Suprapubic skin (tissue), 4 donors: ENCODE results near the gene TGM1. TPM values are rescaled to one million over a fixed set of nuclear protein-coding genes. Genes with fewer than 3 reads are reported as not detected.
A peak's percentile ranks its signal among the peaks of the same experiment; 100 is the strongest.
"Not testable (repeated sequence)": the region's sequence is repeated elsewhere in the genome, so short reads cannot be mapped to it uniquely, and the experiment has no call there.

Experiments used
- DNase-seq, 2 donors: peaks; one replicate each; pipeline ENCODE4 v3.0.0-alpha.2; 2019; ENCODE audit warnings: low spot score in 2 of 2
- H3K27ac ChIP-seq: fragments of 200-600 bp; sonication (generic); one replicate; pipeline ENCODE4 v1.5.1; 2019
- H3K27me3 ChIP-seq: fragments of 200-600 bp; sonication (generic); one replicate; pipeline ENCODE4 v1.5.1; 2019
- H3K36me3 ChIP-seq: fragments of 200-600 bp; sonication (generic); one replicate; pipeline ENCODE4 v1.5.1; 2019
- H3K4me1 ChIP-seq: fragments of 200-600 bp; sonication (generic); one replicate; pipeline ENCODE4 v1.5.1; 2019
- H3K4me3 ChIP-seq: fragments of 200-600 bp; sonication (generic); one replicate; pipeline ENCODE4 v1.5.1; 2019; ENCODE audit warnings: mild to moderate bottlenecking
- H3K9me3 ChIP-seq: fragments of 200-600 bp; sonication (generic); one replicate; pipeline ENCODE4 v1.5.1; 2019
- CTCF ChIP-seq, 2 donors: fragments of 200-600 bp in 1 of 2; fragments of 450-650 bp in 1 of 2; sonication (generic) in 1 of 2; IDR thresholded peaks; one replicate each; pipeline ENCODE4 v1.5.1; 2016 to 2019; ENCODE audit warnings: antibody characterized with exemption in 2 of 2, mild to moderate bottlenecking in 1 of 2, moderate library complexity in 1 of 2
- EP300 ChIP-seq: sonication (generic); formaldehyde crosslinking; IDR thresholded peaks from one replicate; pipeline ENCODE4 v1.6.1; 2017; ENCODE audit warnings: antibody characterized with exemption
- POLR2A ChIP-seq, 2 donors: fragments of 450-650 bp; IDR thresholded peaks; one replicate each; pipeline ENCODE4 v1.6.1; 2017; ENCODE audit warnings: antibody characterized with exemption in 2 of 2, mild to moderate bottlenecking in 2 of 2, moderate library complexity in 2 of 2
- POLR2AphosphoS5 ChIP-seq, 3 donors: sonication (generic); formaldehyde crosslinking; IDR thresholded peaks; one replicate each; pipeline ENCODE4 v1.6.1; 2017; ENCODE audit warnings: antibody characterized with exemption in 3 of 3
- WGBS: methylation state at CpG from one replicate; pipeline ENCODE4 v1.1.5; 2018; 5-methylcytosine and 5-hydroxymethylcytosine counted together
- total RNA-seq, 4 donors: library from RNA; depleted of rRNA; stranded (reverse); fragments of >200 nt; gene quantifications; one replicate each; pipeline ENCODE4 v1.1.0, GENCODE V29; 2016

Gene TGM1
- total RNA-seq, 4 donors from 2014 or later: 127 to 144 (median 130) TPM

GRCh38 chr14:24207104-24207551 is 55.8 kb downstream of the TGM1 start:
- H3K27ac ChIP-seq: no peak overlapping the region
- peaks cover 88% of the 10 kb centered on the region for H3K36me3 ChIP-seq
- peaks cover 4% of the 10 kb centered on the region for H3K4me1 ChIP-seq
- no peak for DNase-seq
- no peaks in the 10 kb centered on the region for H3K27me3 ChIP-seq
- no peak overlapping the region for H3K4me3 ChIP-seq
- 98% methylated on average over 5 of the region's 5 CpGs for whole genome bisulfite sequencing
- H3K9me3 ChIP-seq: no peaks in the 10 kb centered on the region
- TF ChIP-seq POLR2AphosphoS5 (IDR thresholded peaks at IDR 0.05): no peak
- no peak for TF ChIP-seq CTCF (IDR thresholded peaks at IDR 0.05)
- TF ChIP-seq EP300: no peak
- TF ChIP-seq POLR2A (IDR thresholded peaks at IDR 0.05): no peak

- 97% methylated on average over 11 of the region's 11 CpGs for WGBS
- H3K36me3 ChIP-seq: peaks cover 93% of the 10 kb centered on the region
These were observed 56.5 kb downstream of the TGM1 start for GRCh38 chr14:24206260-24207103.

GRCh38 chr14:24204163-24205146 is 58.5 kb downstream of the TGM1 start:
- H3K27ac ChIP-seq: no peak overlapping the region
- H3K36me3 ChIP-seq: peaks cover 77% of the 10 kb centered on the region
- H3K27me3 ChIP-seq: no peaks in the 10 kb centered on the region
- WGBS: 87% methylated on average over 7 of the region's 7 CpGs
- H3K9me3 ChIP-seq: no peaks in the 10 kb centered on the region
- no peak for TF ChIP-seq EP300
- no peak for TF ChIP-seq POLR2A (IDR thresholded peaks at IDR 0.05)
- no peak for TF ChIP-seq CTCF (IDR thresholded peaks at IDR 0.05)
- TF ChIP-seq POLR2AphosphoS5 (IDR thresholded peaks at IDR 0.05): no peak
- H3K4me1 ChIP-seq: no peaks in the 10 kb centered on the region
- no peak for DNase-seq
- no peak overlapping the region for H3K4me3 ChIP-seq

More at GRCh38 chr14:24206260-24207103, 56.5 kb downstream of the TGM1 start:
- DNase-seq: no peak
- no peak overlapping the region for H3K27ac ChIP-seq
- H3K4me3 ChIP-seq: no peak overlapping the region
- H3K27me3 ChIP-seq: no peaks in the 10 kb centered on the region
- H3K4me1 ChIP-seq: no peaks in the 10 kb centered on the region
- TF ChIP-seq POLR2AphosphoS5 (IDR thresholded peaks at IDR 0.05) (no peak), CTCF (IDR thresholded peaks at IDR 0.05) (no peak), POLR2A (IDR thresholded peaks at IDR 0.05) (no peak), EP300 (no peak)
- H3K9me3 ChIP-seq: no peaks in the 10 kb centered on the region

- H3K27ac ChIP-seq: not testable (repeated sequence)
- WGBS: 92% methylated on average over 16 of the region's 16 CpGs
- peak in 1 of 2 donors; percentile 48 for DNase-seq
These were observed 59.6 kb downstream of the TGM1 start for GRCh38 chr14:24203249-24203886.

GRCh38 chr14:24202538-24202937 is 60.4 kb downstream of the TGM1 start:
- WGBS: 86% methylated on average over 8 of the region's 8 CpGs
- H3K27ac ChIP-seq, DNase-seq, H3K4me1 ChIP-seq, H3K4me3 ChIP-seq, H3K27me3 ChIP-seq, H3K9me3 ChIP-seq: not testable (repeated sequence)
- peaks cover 58% of the 10 kb centered on the region for H3K36me3 ChIP-seq

More at GRCh38 chr14:24203249-24203886, 59.6 kb downstream of the TGM1 start:
- not testable (repeated sequence) for H3K4me1 ChIP-seq, H3K4me3 ChIP-seq, H3K9me3 ChIP-seq, H3K27me3 ChIP-seq
- peaks cover 67% of the 10 kb centered on the region for H3K36me3 ChIP-seq

Other genes with a start within 250 kb of the TGM1 start
- 10 to 100 TPM in 1 of 4 donors, 1 to 10 TPM in 3; 5.9 to 11.2 (median 7.7) TPM for gene CARMIL3, start 211.2 kb downstream of the TGM1 start, total RNA-seq
- not detected for gene CPNE6, start 191.6 kb downstream of the TGM1 start, total RNA-seq
- gene PCK2, start 168.9 kb downstream of the TGM1 start, total RNA-seq: 10 to 100 TPM in 3 of 4 donors, 1 to 10 TPM in 1; 9.2 to 25.1 (median 14.4) TPM
- 10 to 100 TPM; 64.2 to 71.7 (median 68.3) TPM for gene DCAF11, start 148.4 kb downstream of the TGM1 start, total RNA-seq
- gene NRL, start 148.2 kb downstream of the TGM1 start, total RNA-seq: 1 to 10 TPM; 2.2 to 2.9 (median 2.3) TPM
- gene FITM1, start 132.5 kb downstream of the TGM1 start, total RNA-seq: 1 to 10 TPM in 3 of 4 donors, not detected in 1; 1.7 to 3.4 (median 2.3) TPM
- gene PSME1, start 127.0 kb downstream of the TGM1 start, total RNA-seq: 100 to 1,000 TPM in 2 of 4 donors, 10 to 100 TPM in 2; 72.3 to 113 (median 91.1) TPM
- gene EMC9, start 121.6 kb downstream of the TGM1 start, total RNA-seq: 10 to 100 TPM; 10.9 to 22.0 (median 14.1) TPM
- gene PSME2, start 116.6 kb downstream of the TGM1 start, total RNA-seq: 10 to 100 TPM; 39.3 to 75.2 (median 47.0) TPM
- 10 to 100 TPM; 62.3 to 97.2 (median 70.6) TPM for gene RNF31, start 115.7 kb downstream of the TGM1 start, total RNA-seq
- gene IRF9, start 101.9 kb downstream of the TGM1 start, total RNA-seq: 10 to 100 TPM; 31.1 to 45.2 (median 37.5) TPM
- 10 to 100 TPM in 2 of 4 donors, 1 to 10 TPM in 2; 2.5 to 17.2 (median 10.2) TPM for gene REC8, start 91.1 kb downstream of the TGM1 start, total RNA-seq
- gene IPO4, start 74.4 kb downstream of the TGM1 start, total RNA-seq: 10 to 100 TPM; 43.0 to 90.5 (median 58.0) TPM
- gene TM9SF1, start 67.7 kb downstream of the TGM1 start, total RNA-seq: 10 to 100 TPM; 38.1 to 58.3 (median 53.4) TPM
- gene TSSK4, start 57.5 kb downstream of the TGM1 start, total RNA-seq: not detected
- 10 to 100 TPM; 47.2 to 86.3 (median 63.6) TPM for gene CHMP4A, start 49.7 kb downstream of the TGM1 start, total RNA-seq
- gene MDP1, start 47.1 kb downstream of the TGM1 start, total RNA-seq: 10 to 100 TPM; 10.9 to 18.2 (median 11.5) TPM
- gene NEDD8, start 30.8 kb downstream of the TGM1 start, total RNA-seq: 100 to 1,000 TPM in 3 of 4 donors, 10 to 100 TPM in 1; 54.7 to 137 (median 104) TPM
- 10 to 100 TPM; 25.4 to 49.7 (median 47.8) TPM for gene GMPR2, start 30.2 kb downstream of the TGM1 start, total RNA-seq
- gene TINF2, start 20.6 kb downstream of the TGM1 start, total RNA-seq: 10 to 100 TPM; 43.0 to 61.0 (median 54.3) TPM
- gene RABGGTA, start 8.4 kb upstream of the TGM1 start, total RNA-seq: 10 to 100 TPM; 50.4 to 65.9 (median 53.1) TPM
- gene DHRS1, start 36.6 kb upstream of the TGM1 start, total RNA-seq: 100 to 1,000 TPM in 1 of 4 donors, 10 to 100 TPM in 3; 49.0 to 101 (median 82.1) TPM
- 10 to 100 TPM; 19.8 to 31.2 (median 21.2) TPM for gene NOP9, start 36.7 kb upstream of the TGM1 start, total RNA-seq
- 10 to 100 TPM; 23.4 to 32.7 (median 31.7) TPM for gene CIDEB, start 44.8 kb upstream of the TGM1 start, total RNA-seq
- 100 to 1,000 TPM; 131 to 184 (median 156) TPM for gene LTB4R2, start 47.0 kb upstream of the TGM1 start, total RNA-seq
- 100 to 1,000 TPM in 2 of 4 donors, 10 to 100 TPM in 2; 83.1 to 137 (median 117) TPM for gene LTB4R, start 48.3 kb upstream of the TGM1 start, total RNA-seq
- 10 to 100 TPM in 2 of 4 donors, 1 to 10 TPM in 2; 3.9 to 33.2 (median 13.9) TPM for gene ADCY4, start 71.9 kb upstream of the TGM1 start, total RNA-seq
- 10 to 100 TPM in 2 of 4 donors, 1 to 10 TPM in 2; 6.8 to 13.7 (median 11.1) TPM for gene RIPK3, start 76.8 kb upstream of the TGM1 start, total RNA-seq
- gene NFATC4, start 105.0 kb upstream of the TGM1 start, total RNA-seq: 10 to 100 TPM; 10.8 to 25.3 (median 12.2) TPM
- 10 to 100 TPM; 18.5 to 43.6 (median 29.8) TPM for gene NYNRIN, start 135.8 kb upstream of the TGM1 start, total RNA-seq
- 1 to 10 TPM in 1 of 4 donors, under 1 TPM in 2, not detected in 1; 0.30 to 2.6 (median 0.93) TPM for gene CBLN3, start 166.5 kb upstream of the TGM1 start, total RNA-seq
- 100 to 1,000 TPM in 1 of 4 donors, 10 to 100 TPM in 3; 56.7 to 145 (median 84.3) TPM for gene KHNYN, start 166.8 kb upstream of the TGM1 start, total RNA-seq
- gene SDR39U1, start 179.6 kb upstream of the TGM1 start, total RNA-seq: 10 to 100 TPM; 30.1 to 82.3 (median 38.6) TPM
- not detected for gene CMA1, start 245.1 kb upstream of the TGM1 start, total RNA-seq